ENCODE measurements around the gene CYP46A1.

CYP46A1 gene

GRCh38 chr14:99729991-99730875 lies 46.1 kb downstream of the CYP46A1 start:
- DNase-seq (ENCODE audit: low read depth in 2 of 2), result peak; percentile 39 to 72

- DNase-seq (ENCODE audit: low read depth in 2 of 2), result no peak
Measured at GRCh38 chr14:99730876-99731546, 46.9 kb downstream of the CYP46A1 start.

GRCh38 chr14:99731547-99732435 lies 47.7 kb downstream of the CYP46A1 start:
- no peak for DNase-seq (ENCODE audit: low read depth in 2 of 2)

GRCh38 chr14:99732436-99733210 lies 48.5 kb downstream of the CYP46A1 start:
- no peak for DNase-seq (ENCODE audit: low read depth in 2 of 2)

- DNase-seq (ENCODE audit: low read depth in 2 of 2), result no peak
Measured at GRCh38 chr14:99733211-99733539, 49.1 kb downstream of the CYP46A1 start.

- no peak for DNase-seq (ENCODE audit: low read depth in 2 of 2)
Measured at GRCh38 chr14:99733540-99734405, 49.7 kb downstream of the CYP46A1 start.

- DNase-seq (ENCODE audit: low read depth in 2 of 2), result no peak
Measured at GRCh38 chr14:99734406-99735051, 50.4 kb downstream of the CYP46A1 start.

GRCh38 chr14:99735189-99736135 lies 51.4 kb downstream of the CYP46A1 start:
- no peak for DNase-seq (ENCODE audit: low read depth in 2 of 2)

GRCh38 chr14:99736603-99737371 lies 52.7 kb downstream of the CYP46A1 start:
- DNase-seq (ENCODE audit: low read depth in 2 of 2), result no peak

GRCh38 chr14:99737451-99737951 lies 53.4 kb downstream of the CYP46A1 start:
- DNase-seq (ENCODE audit: low read depth in 2 of 2), result no peak

GRCh38 chr14:99737956-99738667 lies 54.0 kb downstream of the CYP46A1 start:
- DNase-seq (ENCODE audit: low read depth in 2 of 2), result no peak

GRCh38 chr14:99740411-99740810 lies 56.3 kb downstream of the CYP46A1 start:
- no peak for DNase-seq (ENCODE audit: low read depth in 2 of 2)

- DNase-seq (ENCODE audit: low read depth in 2 of 2), result no peak
Measured at GRCh38 chr14:99741227-99741976, 57.3 kb downstream of the CYP46A1 start.

- no peak for DNase-seq (ENCODE audit: low read depth in 2 of 2)
Measured at GRCh38 chr14:99742074-99742473, 58.0 kb downstream of the CYP46A1 start.

GRCh38 chr14:99742509-99743487 lies 58.7 kb downstream of the CYP46A1 start:
- DNase-seq (ENCODE audit: low read depth in 2 of 2), result no peak
